ENCODE measurements around the gene TBCC. TPM values are rescaled to one million over a fixed set of nuclear protein-coding genes. Genes with fewer than 3 reads are reported as not detected.
"Not testable (repeated sequence)": the region's sequence is repeated elsewhere in the genome, so short reads cannot be mapped to it uniquely, and the experiment has no call there.

The TBCC gene
- total RNA-seq, 4 donors from 2014 or later = 7.9 to 48.7 (median 14.6) TPM

GRCh38 chr6:42781546-42781795 is 35.6 kb upstream of the TBCC start:
- no peaks in the 10 kb centered on the region for H3K4me1 ChIP-seq
- peak overlapping the region; percentile 33 to 87 for H3K4me3 ChIP-seq
- no peaks in the 10 kb centered on the region for H3K9me3 ChIP-seq
- DNase-seq = no peak
- H3K27ac ChIP-seq = peak overlapping the region; percentile 99 to 100
- no peaks in the 10 kb centered on the region for H3K36me3 ChIP-seq
- TF ChIP-seq POLR2A (IDR thresholded peaks at IDR 0.05) = no peak
- TF ChIP-seq, protein P1, sequence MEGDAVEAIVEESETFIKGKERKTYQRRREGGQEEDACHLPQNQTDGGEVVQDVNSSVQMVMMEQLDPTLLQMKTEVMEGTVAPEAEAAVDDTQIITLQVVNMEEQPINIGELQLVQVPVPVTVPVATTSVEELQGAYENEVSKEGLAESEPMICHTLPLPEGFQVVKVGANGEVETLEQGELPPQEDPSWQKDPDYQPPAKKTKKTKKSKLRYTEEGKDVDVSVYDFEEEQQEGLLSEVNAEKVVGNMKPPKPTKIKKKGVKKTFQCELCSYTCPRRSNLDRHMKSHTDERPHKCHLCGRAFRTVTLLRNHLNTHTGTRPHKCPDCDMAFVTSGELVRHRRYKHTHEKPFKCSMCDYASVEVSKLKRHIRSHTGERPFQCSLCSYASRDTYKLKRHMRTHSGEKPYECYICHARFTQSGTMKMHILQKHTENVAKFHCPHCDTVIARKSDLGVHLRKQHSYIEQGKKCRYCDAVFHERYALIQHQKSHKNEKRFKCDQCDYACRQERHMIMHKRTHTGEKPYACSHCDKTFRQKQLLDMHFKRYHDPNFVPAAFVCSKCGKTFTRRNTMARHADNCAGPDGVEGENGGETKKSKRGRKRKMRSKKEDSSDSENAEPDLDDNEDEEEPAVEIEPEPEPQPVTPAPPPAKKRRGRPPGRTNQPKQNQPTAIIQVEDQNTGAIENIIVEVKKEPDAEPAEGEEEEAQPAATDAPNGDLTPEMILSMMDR (IDR thresholded peaks at IDR 0.05) = no peak
- intact Hi-C loops (cut with DNase I; ENCODE audit: low total_unique reads) = loop anchor here (5.0 kb wide), 1 partner anchor 34 kb away; the partner anchor contains the start of gene TBCC
- no peaks in the 10 kb centered on the region for H3K27me3 ChIP-seq

- H3K9me3 ChIP-seq = no peaks in the 10 kb centered on the region
- DNase-seq = no peak
- no peak overlapping the region for H3K27ac ChIP-seq
- intact Hi-C loops (cut with DNase I; ENCODE audit: low total_unique reads) = no loop called here
- H3K27me3 ChIP-seq = no peaks in the 10 kb centered on the region
- TF ChIP-seq, protein P1 (IDR thresholded peaks at IDR 0.05) = no peak
- no peak for TF ChIP-seq POLR2A (IDR thresholded peaks at IDR 0.05)
- H3K4me1 ChIP-seq = no peaks in the 10 kb centered on the region
- no peak overlapping the region for H3K4me3 ChIP-seq
- no peaks in the 10 kb centered on the region for H3K36me3 ChIP-seq
These were observed 33.6 kb upstream of the TBCC start for GRCh38 chr6:42779521-42779920.

DNA sequence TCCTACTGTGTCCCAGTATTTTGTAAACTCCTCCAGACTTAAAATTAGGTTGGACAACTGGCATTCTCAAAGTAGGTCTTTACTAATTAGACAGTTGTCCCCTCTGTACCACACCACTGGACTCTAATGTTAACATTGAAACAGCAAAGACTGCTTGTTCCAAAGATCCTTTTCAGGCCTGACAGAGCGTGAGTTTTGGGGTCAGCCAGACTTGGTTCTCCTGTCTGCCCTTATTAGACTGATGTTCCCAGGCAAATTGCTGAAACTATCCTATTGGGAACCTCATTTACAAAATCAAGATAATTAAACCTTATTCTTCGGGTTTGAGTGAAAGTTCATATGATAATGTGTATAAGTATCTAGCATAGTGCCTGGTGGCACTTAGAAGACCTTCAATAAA is 32.2 kb upstream of the TBCC start:
- no peak for DNase-seq
- Histone ChIP-seq H3K27ac (no peak overlapping the region), H3K27me3 (no peaks in the 10 kb centered on the region), H3K4me1 (no peaks in the 10 kb centered on the region), H3K4me3 (no peak overlapping the region), H3K36me3 (no peaks in the 10 kb centered on the region), H3K9me3 (no peaks in the 10 kb centered on the region)
- no peak for TF ChIP-seq POLR2A (IDR thresholded peaks at IDR 0.05)
- TF ChIP-seq, protein P1 (IDR thresholded peaks at IDR 0.05) = no peak
- intact Hi-C loops (cut with DNase I; ENCODE audit: low total_unique reads) = no loop called here

- no peak overlapping the region for H3K27ac ChIP-seq
These were observed 31.4 kb upstream of the TBCC start for GRCh38 chr6:42777126-42777822.

DNA sequence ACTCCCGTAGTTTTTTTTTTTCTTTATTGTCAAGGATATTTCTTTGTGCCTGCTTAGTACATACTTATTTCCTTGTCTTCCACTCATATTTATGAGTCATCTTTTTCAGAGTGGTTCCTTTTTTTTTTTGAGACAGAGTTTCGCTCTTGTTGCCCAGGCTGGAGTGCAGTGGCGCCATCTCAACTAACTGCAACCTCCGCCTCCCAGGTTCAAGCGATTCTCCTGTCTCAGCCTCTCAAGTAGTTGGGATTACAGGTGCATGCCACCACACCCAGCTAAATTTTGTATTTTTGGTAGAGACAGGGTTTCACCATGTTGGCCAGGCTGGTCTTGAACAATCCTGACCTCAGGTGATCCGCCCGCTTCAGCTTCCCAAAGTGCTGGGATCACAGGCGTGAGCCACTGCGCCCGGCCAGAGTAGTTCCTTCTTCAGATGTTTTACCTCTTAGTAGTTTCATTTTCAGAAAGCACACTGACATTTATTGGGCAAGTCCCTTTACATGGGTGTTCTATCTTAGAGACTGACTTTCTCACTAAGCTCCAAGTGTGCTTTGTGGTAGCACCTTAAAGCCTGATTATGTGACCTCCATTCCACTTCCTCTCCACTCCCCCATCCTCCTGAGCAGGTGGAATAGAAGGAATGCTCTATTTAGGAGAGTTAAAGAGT is 29.1 kb upstream of the TBCC start:
- DNase-seq; H3K27ac ChIP-seq; H3K4me1 ChIP-seq; H3K27me3 ChIP-seq; intact Hi-C loops (cut with DNase I; ENCODE audit: low total_unique reads); H3K36me3 ChIP-seq; H3K9me3 ChIP-seq; H3K4me3 ChIP-seq: not testable (repeated sequence)

More at GRCh38 chr6:42777126-42777822, 31.4 kb upstream of the TBCC start:
- H3K9me3 ChIP-seq = no peaks in the 10 kb centered on the region
- no peaks in the 10 kb centered on the region for H3K27me3 ChIP-seq
- H3K4me3 ChIP-seq = no peak overlapping the region
- DNase-seq = no peak
- H3K36me3 ChIP-seq = no peaks in the 10 kb centered on the region
- no peaks in the 10 kb centered on the region for H3K4me1 ChIP-seq
- intact Hi-C loops (cut with DNase I; ENCODE audit: low total_unique reads) = no loop called here
- TF ChIP-seq, protein P1 (IDR thresholded peaks at IDR 0.05) = no peak
- TF ChIP-seq POLR2A (IDR thresholded peaks at IDR 0.05) = no peak

Data from uterus (tissue), 4 donors.